ENCODE measurements around the gene ABHD14A. TPM values are rescaled to one million over a fixed set of nuclear protein-coding genes. Genes with fewer than 3 reads are reported as not detected.
"Not testable (repeated sequence)": the region's sequence is repeated elsewhere in the genome, so short reads cannot be mapped to it uniquely, and the experiment has no call there.

Gene ABHD14A
- total RNA-seq, 1 experiment from 2014 or later, result 9.9 TPM

GRCh38 chr3:51928438-51928837 lies 46.4 kb upstream of the ABHD14A start:
- H3K9me2 ChIP-seq (ENCODE audit: insufficient read depth), result no peaks in the 10 kb centered on the region
- ChIA-PET POLR2A (ENCODE audit: unreplicated experiment) (no interaction called here), CTCF (no interaction called here)
- no TSS peak for BruUV-seq (replicated peaks)
- no peaks in the 10 kb centered on the region for H3K4me1 ChIP-seq (replicated peaks; ENCODE audit: insufficient read depth)
- no peak overlapping the region for H3K27ac ChIP-seq
- H3K79me2 ChIP-seq (ENCODE audit: low read depth), result no peaks in the 10 kb centered on the region
- H3K27me3 ChIP-seq (ENCODE audit: insufficient read depth, low read depth), result no peaks in the 10 kb centered on the region
- no peak for TF ChIP-seq EZH2 (IDR thresholded peaks at IDR 0.05; ENCODE audit: low read depth)
- no peak for TF ChIP-seq CTCF (conservative IDR thresholded peaks at IDR 0.05)
- no peak overlapping the region for H3K4me3 ChIP-seq
- intact Hi-C loops (cut with micrococcal nuclease; ENCODE audit: unreplicated experiment), result no loop called here
- no peaks in the 10 kb centered on the region for H3F3A ChIP-seq (ENCODE audit: insufficient read depth, low read depth)
- H3K36me3 ChIP-seq (ENCODE audit: low read depth), result no peaks in the 10 kb centered on the region
- H3K4me2 ChIP-seq, result no peak overlapping the region
- no peak for DNase-seq
- no peaks in the 10 kb centered on the region for H4K20me1 ChIP-seq (ENCODE audit: insufficient read depth)
- H2AFZ ChIP-seq, result no peak overlapping the region
- H3K9me3 ChIP-seq (ENCODE audit: insufficient read depth, low read depth), result no peaks in the 10 kb centered on the region

- H3K4me1 ChIP-seq (replicated peaks; ENCODE audit: insufficient read depth); H3K9me3 ChIP-seq (ENCODE audit: insufficient read depth, low read depth); H3K4me2 ChIP-seq; H3K27me3 ChIP-seq (ENCODE audit: insufficient read depth, low read depth); H3K4me3 ChIP-seq; H3F3A ChIP-seq (ENCODE audit: insufficient read depth, low read depth); H3K79me2 ChIP-seq (ENCODE audit: low read depth); H4K20me1 ChIP-seq (ENCODE audit: insufficient read depth); H3K36me3 ChIP-seq (ENCODE audit: low read depth); CTCF ChIA-PET; H3K9me2 ChIP-seq (ENCODE audit: insufficient read depth); H2AFZ ChIP-seq; H3K27ac ChIP-seq; BruUV-seq (replicated peaks); DNase-seq; intact Hi-C loops (cut with micrococcal nuclease; ENCODE audit: unreplicated experiment): not testable (repeated sequence)
- POLR2A ChIA-PET (ENCODE audit: unreplicated experiment), result interaction anchor here (0.6 kb wide), 1 partner anchor 39 kb away, joined by 5 read pairs; no protein-coding TSS in a partner anchor
These were observed 45.9 kb upstream of the ABHD14A start for GRCh38 chr3:51928981-51929380.

GRCh38 chr3:51929420-51930003 lies 45.4 kb upstream of the ABHD14A start:
- Histone ChIP-seq H3K27me3 (ENCODE audit: insufficient read depth, low read depth) (no peaks in the 10 kb centered on the region), H3K4me2 (no peak overlapping the region), H3K79me2 (ENCODE audit: low read depth) (no peaks in the 10 kb centered on the region), H3K9me2 (ENCODE audit: insufficient read depth) (no peaks in the 10 kb centered on the region), H3F3A (ENCODE audit: insufficient read depth, low read depth) (no peaks in the 10 kb centered on the region), H3K36me3 (ENCODE audit: low read depth) (no peaks in the 10 kb centered on the region), H3K4me1 (replicated peaks; ENCODE audit: insufficient read depth) (no peaks in the 10 kb centered on the region), H3K4me3 (no peak overlapping the region), H4K20me1 (ENCODE audit: insufficient read depth) (no peaks in the 10 kb centered on the region; the same call in 1 of the 2 replicates), H2AFZ (no peak overlapping the region), H3K27ac (no peak overlapping the region), H3K9me3 (ENCODE audit: insufficient read depth, low read depth) (no peaks in the 10 kb centered on the region)
- ChIA-PET CTCF (no interaction called here), POLR2A (ENCODE audit: unreplicated experiment) (interaction anchor here (0.6 kb wide), 1 partner anchor 39 kb away, joined by 5 read pairs; no protein-coding TSS in a partner anchor)
- intact Hi-C loops (cut with micrococcal nuclease; ENCODE audit: unreplicated experiment), result no loop called here
- no peak for DNase-seq
- no peak for TF ChIP-seq CTCF (conservative IDR thresholded peaks at IDR 0.05)
- TF ChIP-seq EZH2 (IDR thresholded peaks at IDR 0.05; ENCODE audit: low read depth), result no peak
- BruUV-seq (replicated peaks), result no TSS peak

- Histone ChIP-seq H3K36me3 (ENCODE audit: low read depth) (no peaks in the 10 kb centered on the region), H3K9me2 (ENCODE audit: insufficient read depth) (no peaks in the 10 kb centered on the region), H3K4me2 (no peak overlapping the region), H3K79me2 (ENCODE audit: low read depth) (no peaks in the 10 kb centered on the region), H3K9me3 (ENCODE audit: insufficient read depth, low read depth) (no peaks in the 10 kb centered on the region), H3K27me3 (ENCODE audit: insufficient read depth, low read depth) (no peaks in the 10 kb centered on the region), H2AFZ (no peak overlapping the region), H4K20me1 (ENCODE audit: insufficient read depth) (no peaks in the 10 kb centered on the region; the same call in 1 of the 2 replicates), H3K4me1 (replicated peaks; ENCODE audit: insufficient read depth) (no peaks in the 10 kb centered on the region), H3K4me3 (no peak overlapping the region), H3K27ac (no peak overlapping the region), H3F3A (ENCODE audit: insufficient read depth, low read depth) (no peaks in the 10 kb centered on the region)
- POLR2A ChIA-PET (ENCODE audit: unreplicated experiment), result no interaction called here
- no TSS peak for BruUV-seq (replicated peaks)
- DNase-seq, result no peak
- TF ChIP-seq EZH2 (IDR thresholded peaks at IDR 0.05; ENCODE audit: low read depth), result no peak
- no peak for TF ChIP-seq CTCF (conservative IDR thresholded peaks at IDR 0.05)
- CTCF ChIA-PET, result no interaction called here
- intact Hi-C loops (cut with micrococcal nuclease; ENCODE audit: unreplicated experiment), result no loop called here
These were observed 44.4 kb upstream of the ABHD14A start for GRCh38 chr3:51930439-51930838.

Measured in PC-9 (cell line).